Measurements from ENCODE around the gene FGF14. TPM values are rescaled to one million over a fixed set of nuclear protein-coding genes. Genes with fewer than 3 reads are reported as not detected.
A peak's percentile ranks its signal among the peaks of the same experiment; 100 is the strongest.

The FGF14 gene
- total RNA-seq, 1 experiment from 2014 or later, result 0.22 TPM

GRCh38 chr13:101941095-101941783 is 460.6 kb downstream of the FGF14 start:
- H2BK5ac ChIP-seq (ENCODE audit: insufficient read length, low read length), result no peak overlapping the region
- Mint-ChIP-seq H3K27ac (no peak overlapping the region), H3K36me3 (ENCODE audit: insufficient read depth in 1 of 3, low read depth in 3 of 3) (no peaks in the 10 kb centered on the region), H3K27me3 (ENCODE audit: low read depth) (no peaks in the 10 kb centered on the region; the same call in 1 of the 2 replicates), H3K4me1 (peaks cover 0 to 5% of the 10 kb centered on the region in 2 experiments; a peak in 1 of 4 replicates), H3K9me3 (no peaks in the 10 kb centered on the region), H3K4me3 (no peak overlapping the region)
- H2AK5ac ChIP-seq (ENCODE audit: insufficient read length, low read length), result no peak overlapping the region
- no peak overlapping the region for H2BK12ac ChIP-seq (ENCODE audit: insufficient read length, low read depth, low read length)
- H3K56ac ChIP-seq (ENCODE audit: insufficient read length, low read depth, low read length), result no peak overlapping the region
- H3K23me2 ChIP-seq (ENCODE audit: insufficient read length, low read depth, low read length, poor library complexity, severe bottlenecking), result no peaks in the 10 kb centered on the region
- H3K27ac ChIP-seq (ENCODE audit: insufficient read length, low read depth, low read length), result no peak overlapping the region
- no peaks in the 10 kb centered on the region for H4K20me1 ChIP-seq (ENCODE audit: control insufficient read depth, insufficient read depth, insufficient read length)
- no peaks in the 10 kb centered on the region for H3K9me3 ChIP-seq (ENCODE audit: control insufficient read depth, low read depth, low read length)
- no peaks in the 10 kb centered on the region for H3K27me3 ChIP-seq (ENCODE audit: insufficient read depth, low read length)
- H2BK15ac ChIP-seq (ENCODE audit: low read depth, low read length), result no peak overlapping the region
- H3K4ac ChIP-seq (ENCODE audit: low read depth, low read length), result no peak overlapping the region
- H2BK120ac ChIP-seq (ENCODE audit: low read depth, low read length, poor library complexity, severe bottlenecking), result no peak overlapping the region
- H3K4me1 ChIP-seq (ENCODE audit: insufficient read depth, low read length), result no peaks in the 10 kb centered on the region
- H4K8ac ChIP-seq (replicated peaks; ENCODE audit: insufficient read length, low read depth, low read length), result no peak overlapping the region
- no peak overlapping the region for H4K91ac ChIP-seq (ENCODE audit: insufficient read length, low read depth, low read length)
- H3K14ac ChIP-seq (ENCODE audit: insufficient read depth, low read length), result no peak overlapping the region
- H3K18ac ChIP-seq (ENCODE audit: insufficient read length, low read depth, low read length), result no peak overlapping the region
- H3T11ph ChIP-seq (ENCODE audit: low read length), result no peak overlapping the region
- no peak overlapping the region for H4K5ac ChIP-seq (ENCODE audit: insufficient read length, low read depth, low read length)
- no peak overlapping the region for H3K23ac ChIP-seq (ENCODE audit: insufficient read length, low read depth, low read length)
- no CpG with 5 or more reads among the region's 2 CpGs for WGBS (ENCODE audit: extremely low coverage, insufficient read length, low lambda C conversion rate)
- DNase-seq, result no peak
- no peak overlapping the region for H2AFZ ChIP-seq (ENCODE audit: low read length)
- TF ChIP-seq CTCF (conservative IDR thresholded peaks at IDR 0.05), result peak; percentile 58; the same call in 2 of the 3 replicates
- H2BK20ac ChIP-seq (ENCODE audit: low read depth, low read length, poor library complexity, severe bottlenecking), result no peak overlapping the region
- H3K79me2 ChIP-seq (ENCODE audit: insufficient read depth, low read length), result no peaks in the 10 kb centered on the region
- H3K79me1 ChIP-seq (ENCODE audit: insufficient read depth, low read depth, low read length, poor library complexity, severe bottlenecking), result no peaks in the 10 kb centered on the region
- no peak overlapping the region for H3K9ac ChIP-seq (ENCODE audit: extremely low read depth, insufficient read length, low read length)
- no peak overlapping the region for H3K4me2 ChIP-seq (ENCODE audit: insufficient read depth, insufficient read length, low read length)

Measured in H9 (cell line).